Right lobe of liver (tissue), 4 donors: Measurements from ENCODE around the gene BIK.

Experiments
- POLR2A ChIP-seq: fragments of 450-650 bp; IDR thresholded peaks from one replicate; pipeline ENCODE4 v1.6.1; 2017; ENCODE audit warnings: antibody characterized with exemption, mild to moderate bottlenecking
- TF ChIP-seq, protein P1 (sequence below), 4 donors: fragments of 200-600 bp in 3 of 4; fragments of 450-650 bp in 1 of 4; IDR thresholded peaks; one replicate each; pipeline versions ENCODE4 v1.5.1 to v1.8.0; 2016 to 2022; ENCODE audit warnings: antibody characterized with exemption in 4 of 4, mild to moderate bottlenecking in 2 of 4
- donor health status: DM: no; HTN: no; CAD: no.
- donor health status: DM: no; HTN: no; CAD: no.
- donor health status: DM: no; HTN: yes; CAD: no.

DNA sequence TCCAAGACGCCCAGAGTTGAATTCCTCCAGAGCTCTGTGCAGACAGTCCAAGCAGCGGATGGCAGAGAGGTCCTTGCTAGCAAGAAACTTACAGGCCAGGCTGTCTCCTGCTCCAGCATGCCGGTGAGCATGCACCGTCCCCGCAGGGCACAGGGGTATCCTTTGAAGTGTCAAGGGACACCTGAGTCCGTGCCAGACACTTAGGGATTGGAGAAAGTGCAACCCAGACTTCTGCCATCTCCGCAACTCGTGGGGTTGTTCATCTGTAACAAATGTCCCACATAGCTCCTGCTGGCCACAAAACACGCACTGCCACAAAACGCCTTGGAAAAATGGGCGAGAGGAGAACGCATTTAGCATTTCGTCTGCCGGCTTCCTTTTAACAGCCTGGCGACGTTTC, 54.1 kb downstream of the BIK start:
- TF ChIP-seq, protein P1, sequence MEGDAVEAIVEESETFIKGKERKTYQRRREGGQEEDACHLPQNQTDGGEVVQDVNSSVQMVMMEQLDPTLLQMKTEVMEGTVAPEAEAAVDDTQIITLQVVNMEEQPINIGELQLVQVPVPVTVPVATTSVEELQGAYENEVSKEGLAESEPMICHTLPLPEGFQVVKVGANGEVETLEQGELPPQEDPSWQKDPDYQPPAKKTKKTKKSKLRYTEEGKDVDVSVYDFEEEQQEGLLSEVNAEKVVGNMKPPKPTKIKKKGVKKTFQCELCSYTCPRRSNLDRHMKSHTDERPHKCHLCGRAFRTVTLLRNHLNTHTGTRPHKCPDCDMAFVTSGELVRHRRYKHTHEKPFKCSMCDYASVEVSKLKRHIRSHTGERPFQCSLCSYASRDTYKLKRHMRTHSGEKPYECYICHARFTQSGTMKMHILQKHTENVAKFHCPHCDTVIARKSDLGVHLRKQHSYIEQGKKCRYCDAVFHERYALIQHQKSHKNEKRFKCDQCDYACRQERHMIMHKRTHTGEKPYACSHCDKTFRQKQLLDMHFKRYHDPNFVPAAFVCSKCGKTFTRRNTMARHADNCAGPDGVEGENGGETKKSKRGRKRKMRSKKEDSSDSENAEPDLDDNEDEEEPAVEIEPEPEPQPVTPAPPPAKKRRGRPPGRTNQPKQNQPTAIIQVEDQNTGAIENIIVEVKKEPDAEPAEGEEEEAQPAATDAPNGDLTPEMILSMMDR (IDR thresholded peaks at IDR 0.05), result no peak
- TF ChIP-seq POLR2A, result no peak
